GM19035 (cell line): ENCODE measurements around the gene LYRM4.
A peak's percentile ranks its signal among the peaks of the same experiment; 100 is the strongest.

ENCODE experiments used
- ATAC-seq: cut with Tn5 transposase; IDR thresholded peaks from one replicate; pipeline ENCODE4 v1.9.1; 2021; ENCODE audit not compliant: unreplicated experiment

LYRM4 gene

DNA sequence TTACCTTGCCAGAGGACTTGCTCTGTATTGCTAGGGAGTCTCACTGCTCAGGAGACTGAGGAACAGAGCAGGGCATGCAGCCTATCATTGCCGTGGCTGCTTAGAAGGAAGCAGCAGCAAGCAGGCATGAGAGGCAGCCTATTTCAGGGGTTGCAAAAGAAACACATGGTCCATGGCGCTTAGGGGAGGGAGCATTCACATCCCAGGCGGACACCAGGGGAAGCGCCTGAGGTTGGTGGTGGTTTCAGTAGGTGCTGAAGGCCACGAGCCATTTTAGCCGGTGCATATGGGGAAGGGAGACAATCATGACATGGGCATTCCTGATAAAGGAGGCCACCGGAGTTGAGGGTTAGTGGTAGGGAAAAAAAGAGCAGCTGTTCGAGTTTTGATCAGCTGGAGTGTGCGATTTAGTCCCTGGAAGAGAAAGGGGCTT is 21.5 kb upstream of the LYRM4 start:
- ATAC-seq, result no peak

DNA sequence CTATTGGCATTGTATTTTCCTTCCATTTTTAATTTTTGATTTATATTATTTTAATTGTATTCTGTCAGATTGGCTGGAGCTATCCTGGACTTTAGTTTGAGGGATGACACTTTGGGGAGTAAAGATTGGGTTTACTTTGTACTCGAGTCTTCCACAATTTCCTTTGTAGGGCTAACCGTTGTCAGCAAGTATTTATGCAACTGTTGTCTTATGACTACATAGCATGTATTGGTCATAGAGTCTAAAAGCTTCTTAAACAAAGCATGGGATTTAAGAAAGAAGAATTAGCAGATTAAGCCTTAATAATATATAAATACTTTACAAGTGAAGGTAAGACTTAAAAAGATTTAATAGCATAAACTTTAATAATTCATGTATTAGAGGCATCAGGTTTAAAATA is 20.2 kb upstream of the LYRM4 start:
- ATAC-seq, result no peak

GRCh38 chr6:5279891-5280338 is 19.2 kb upstream of the LYRM4 start:
- peak; percentile 37 for ATAC-seq

DNA sequence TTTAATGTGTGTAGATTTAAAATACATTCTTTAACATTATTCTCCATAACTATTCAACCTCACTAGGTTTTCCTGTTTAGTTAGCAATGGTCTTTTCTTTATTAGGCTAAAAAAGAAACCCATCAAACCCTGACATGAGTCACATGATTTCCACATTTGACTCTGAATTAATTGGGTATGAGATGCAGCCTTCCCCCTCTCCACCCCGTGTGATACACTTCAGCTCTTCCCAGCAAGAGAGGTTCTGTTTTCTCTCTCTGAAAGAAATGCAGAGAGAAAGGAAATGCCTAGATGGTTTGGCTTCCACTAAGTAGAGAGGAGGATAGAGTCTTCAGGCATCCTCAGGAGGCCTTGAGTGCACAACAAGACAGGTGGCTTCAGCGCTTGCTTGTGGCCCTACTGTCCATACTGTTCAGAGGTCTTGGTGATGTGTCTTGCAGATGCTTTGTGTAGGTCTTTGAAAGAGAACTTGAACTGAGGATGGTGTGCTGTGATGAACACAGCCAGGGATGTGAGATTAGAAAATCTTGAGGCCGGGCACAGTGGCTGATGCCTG is 17.9 kb upstream of the LYRM4 start:
- ATAC-seq, result no peak

DNA sequence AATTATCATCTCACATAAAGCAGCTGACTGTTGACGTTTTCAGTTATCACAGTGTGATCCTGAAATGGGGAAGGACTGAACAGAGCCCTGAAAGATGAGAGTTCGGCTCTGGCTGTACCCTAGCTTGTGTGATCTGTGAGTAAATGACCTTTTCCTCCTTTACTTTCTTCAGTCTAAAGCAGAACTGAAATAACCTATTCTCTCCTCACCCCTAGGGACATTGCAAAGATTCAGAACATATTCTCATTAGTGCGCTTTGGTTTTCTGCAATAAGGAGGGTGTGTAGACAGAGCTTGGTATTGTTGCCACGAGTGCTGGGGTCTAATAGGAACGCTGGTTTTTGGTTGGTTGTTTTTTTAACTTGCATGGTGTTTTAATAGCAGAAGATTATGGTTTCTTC is 17.3 kb upstream of the LYRM4 start:
- peak; percentile 58 for ATAC-seq

DNA sequence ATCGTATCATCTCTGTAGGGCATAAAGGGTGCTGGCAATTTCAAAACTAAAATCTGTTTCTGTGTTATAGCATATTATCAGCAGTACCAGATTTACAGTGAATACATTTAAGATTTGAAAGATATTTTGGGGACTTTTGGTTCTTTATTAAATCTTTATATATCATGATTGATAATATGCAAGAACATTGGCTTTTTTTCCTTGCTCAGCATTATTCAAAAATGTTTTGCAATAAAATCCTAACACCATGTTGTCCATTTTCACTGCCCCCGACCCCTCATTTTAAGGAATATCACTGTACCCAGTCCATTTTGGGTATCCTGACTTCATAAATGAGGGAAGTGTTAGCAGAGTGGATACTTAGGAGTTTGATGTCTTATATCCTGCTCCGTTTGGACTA is 16.8 kb upstream of the LYRM4 start:
- no peak for ATAC-seq

DNA sequence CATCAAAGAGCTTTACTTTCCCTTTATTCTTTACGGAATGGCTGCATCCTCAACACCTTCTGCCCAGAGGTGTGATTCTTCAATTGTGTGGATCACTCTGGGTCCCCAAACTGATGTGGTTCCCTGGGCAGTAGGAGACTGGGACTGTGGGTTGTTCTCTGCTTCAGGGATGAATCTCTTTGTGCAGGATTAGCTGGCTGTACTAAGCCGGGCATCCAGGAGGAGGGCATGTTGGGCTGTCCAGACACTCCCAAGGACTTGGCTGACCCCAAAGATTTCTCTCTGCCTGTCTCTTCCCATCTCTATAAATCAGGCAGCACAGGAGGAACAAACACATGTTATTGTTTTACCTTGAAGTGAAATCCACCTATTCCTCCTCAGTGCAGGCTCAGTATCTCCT is 15.8 kb upstream of the LYRM4 start:
- no peak for ATAC-seq

DNA sequence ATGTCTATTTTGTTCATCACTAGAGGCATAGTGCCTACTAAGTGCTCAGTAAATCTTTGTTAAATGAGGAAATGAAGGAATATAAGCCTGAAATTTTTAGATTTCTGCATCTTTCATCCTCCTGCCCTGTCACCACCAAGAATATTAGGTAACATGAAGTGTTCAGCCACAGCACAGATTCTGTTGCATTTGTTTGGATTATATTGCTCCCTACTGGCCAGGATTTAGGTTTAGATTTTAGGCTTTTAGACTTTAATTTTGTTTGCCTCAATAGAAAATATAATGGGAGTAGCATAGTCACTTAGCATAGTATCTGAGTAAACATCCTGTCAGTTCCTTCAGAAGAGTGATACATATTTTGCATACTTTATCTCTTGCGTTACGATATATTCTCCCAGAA is 14.7 kb upstream of the LYRM4 start:
- no peak for ATAC-seq

DNA sequence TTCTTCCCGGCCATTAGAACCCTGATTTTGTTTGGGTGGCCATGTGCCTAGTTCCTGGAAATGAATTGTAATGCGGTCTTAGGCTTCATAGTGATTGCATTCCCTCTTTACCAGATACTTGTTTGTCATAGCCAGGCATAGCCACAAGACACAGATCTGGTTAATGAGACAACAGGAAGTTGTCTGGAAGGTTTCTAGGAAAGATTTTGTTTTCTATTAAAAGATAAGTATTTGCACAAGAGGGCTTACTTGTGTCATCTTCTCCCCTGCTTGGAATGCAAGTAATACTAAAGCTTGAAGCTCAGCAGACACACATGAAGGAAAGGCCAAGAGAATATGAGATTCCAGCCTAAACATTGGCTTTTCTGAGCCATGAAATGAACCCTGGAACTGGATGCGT is 13.5 kb upstream of the LYRM4 start:
- no peak for ATAC-seq

DNA sequence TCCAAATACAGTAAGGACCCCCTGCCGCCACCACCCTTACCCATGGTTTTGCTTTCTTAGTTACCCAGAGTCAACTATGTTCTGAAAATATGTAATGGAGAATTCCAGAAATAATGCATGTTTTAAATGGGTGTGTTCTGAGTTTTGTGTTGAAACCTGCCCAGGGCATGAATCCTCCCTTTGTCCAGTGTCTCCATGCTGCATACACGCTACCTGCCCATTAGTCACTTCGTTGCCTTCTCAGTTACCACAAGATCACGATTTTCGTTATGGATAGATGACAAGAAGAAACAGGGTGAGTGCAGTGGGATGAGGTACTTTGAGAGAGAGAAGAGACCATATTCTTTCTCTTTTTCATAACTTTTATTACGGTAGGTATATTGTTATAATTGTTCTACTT is 11.2 kb upstream of the LYRM4 start:
- ATAC-seq, result no peak

- ATAC-seq, result no peak
These were observed 9.4 kb upstream of the LYRM4 start for GRCh38 chr6:5270093-5270680.

GRCh38 chr6:5266423-5266822 is 5.7 kb upstream of the LYRM4 start:
- ATAC-seq, result no peak

GRCh38 chr6:5261545-5262109 is 877 bp upstream of the LYRM4 start:
- no peak for ATAC-seq

DNA sequence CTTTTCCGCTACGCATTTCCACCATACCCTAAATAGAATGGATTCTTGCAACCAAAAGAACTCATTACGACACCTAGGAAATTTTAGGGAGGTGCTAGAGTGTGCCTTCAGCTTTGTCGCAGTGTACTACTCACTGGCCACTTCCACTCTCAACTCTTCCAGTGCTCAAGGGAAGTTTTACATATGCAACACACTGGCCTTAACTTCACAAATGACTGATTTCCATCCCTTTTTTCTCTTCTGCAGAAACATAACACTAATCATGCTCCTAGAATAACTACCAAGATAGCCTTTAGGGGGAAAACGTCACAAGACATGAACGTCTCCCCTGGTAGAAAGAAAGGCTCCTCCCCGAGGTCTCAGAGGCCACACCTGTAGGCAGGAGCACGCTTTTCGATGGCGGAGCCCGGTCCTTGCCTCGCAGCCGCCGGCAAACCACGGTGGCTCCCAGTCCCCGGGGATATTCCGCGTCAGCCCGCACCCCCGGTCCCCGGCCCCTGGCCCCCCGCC is 584 bp downstream of the LYRM4 start:
- ATAC-seq, result peak; percentile 71

GRCh38 chr6:5259428-5259827 is 1.3 kb downstream of the LYRM4 start:
- no peak for ATAC-seq

- ATAC-seq, result no peak
These were observed 3.4 kb downstream of the LYRM4 start for GRCh38 chr6:5257400-5257799.

DNA sequence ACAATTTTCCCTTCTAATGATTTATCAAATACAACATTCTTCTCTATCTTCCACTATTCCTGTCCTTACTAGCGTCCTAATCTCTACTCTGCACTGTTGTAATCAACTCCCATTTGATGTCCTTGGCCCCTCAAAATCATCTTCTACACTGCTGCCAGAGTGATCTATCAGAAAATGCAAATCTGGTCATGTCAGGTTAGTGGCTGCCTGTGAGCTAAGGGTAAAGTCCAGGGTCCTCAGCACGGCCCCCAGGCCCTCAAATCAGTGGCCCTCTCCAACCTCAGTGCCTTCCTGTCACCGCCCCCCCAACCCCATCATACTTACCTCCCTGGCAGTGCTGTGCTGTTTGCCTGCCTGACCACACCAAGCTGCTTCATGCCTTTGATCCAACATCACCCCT is 3.8 kb downstream of the LYRM4 start:
- no peak for ATAC-seq

DNA sequence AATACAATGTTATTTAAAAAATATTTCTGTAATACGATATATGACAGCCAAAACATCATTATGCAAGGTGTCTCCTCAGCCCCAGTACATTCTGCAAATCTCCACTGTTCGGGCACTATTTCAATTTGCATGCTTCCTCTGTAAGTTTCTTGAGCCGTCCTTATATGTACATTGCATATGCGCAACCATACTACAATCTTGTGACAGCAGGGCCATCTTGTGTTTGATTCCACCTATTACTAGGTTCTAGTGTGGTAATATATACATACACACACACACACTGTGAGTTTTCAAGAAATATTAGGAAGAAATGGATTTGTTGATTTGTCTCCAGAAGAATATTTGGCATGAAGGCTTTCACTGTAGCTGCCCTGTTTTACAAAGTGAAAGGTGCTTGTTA is 9.8 kb downstream of the LYRM4 start:
- ATAC-seq, result no peak

- ATAC-seq, result no peak
These were observed 10.3 kb downstream of the LYRM4 start for GRCh38 chr6:5250451-5250850.

GRCh38 chr6:5249451-5250122 is 11.2 kb downstream of the LYRM4 start:
- ATAC-seq, result no peak

- ATAC-seq, result no peak
These were observed 12.2 kb downstream of the LYRM4 start for GRCh38 chr6:5248302-5249098.
